Endothelial cell (in vitro differentiated cells): ENCODE measurements around the gene MAGED2. TPM values are rescaled to one million over a fixed set of nuclear protein-coding genes. Genes with fewer than 3 reads are reported as not detected.

Experiments
- DNase-seq: peaks from one replicate; pipeline ENCODE4 v3.0.0; 2021; ENCODE audit warnings: low spot score
- H3K27ac Mint-ChIP-seq: one replicate; pipeline ENCODE4 v1.8.0; 2021; ENCODE audit warnings: mixed read lengths, inconsistent platforms; ENCODE audit not compliant: unreplicated experiment
- H3K27me3 Mint-ChIP-seq: one replicate; pipeline ENCODE4 v1.8.0; 2021; ENCODE audit warnings: mild to moderate bottlenecking, moderate library complexity, mixed read lengths, inconsistent platforms; ENCODE audit not compliant: unreplicated experiment
- H3K36me3 Mint-ChIP-seq: one replicate; pipeline ENCODE4 v1.8.0; 2021; ENCODE audit warnings: mild to moderate bottlenecking, low read depth, mixed read lengths, inconsistent platforms; ENCODE audit not compliant: unreplicated experiment
- H3K4me1 Mint-ChIP-seq: one replicate; pipeline ENCODE4 v1.8.0; 2021; ENCODE audit warnings: mild to moderate bottlenecking, mixed read lengths, inconsistent platforms; ENCODE audit not compliant: unreplicated experiment
- H3K4me3 Mint-ChIP-seq: one replicate; pipeline ENCODE4 v1.8.0; 2021; ENCODE audit warnings: mild to moderate bottlenecking, mixed read lengths, inconsistent platforms; ENCODE audit not compliant: unreplicated experiment
- H3K9me3 Mint-ChIP-seq: one replicate; pipeline ENCODE4 v1.8.0; 2021; ENCODE audit warnings: mixed read lengths, inconsistent platforms; ENCODE audit not compliant: unreplicated experiment
- total RNA-seq: library from RNA; stranded (reverse); fragmentation: NEBNext Ultra II Directional; extraction: Animal tissue kit (Norgen Biotek cat#: 25700); gene quantifications from one replicate; pipeline ENCODE4 v1.2.1, GENCODE V29; 2021; ENCODE audit not compliant: unreplicated experiment
- TF ChIP-seq, protein P1 (sequence below): fragments of 200-600 bp; sonication (generic); IDR thresholded peaks from one replicate; pipeline ENCODE4 v1.5.0; 2021; ENCODE audit warnings: antibody characterized with exemption; ENCODE audit not compliant: unreplicated experiment

The MAGED2 gene
- total RNA-seq, 1 donor from 2014 or later, result 581 TPM

DNA sequence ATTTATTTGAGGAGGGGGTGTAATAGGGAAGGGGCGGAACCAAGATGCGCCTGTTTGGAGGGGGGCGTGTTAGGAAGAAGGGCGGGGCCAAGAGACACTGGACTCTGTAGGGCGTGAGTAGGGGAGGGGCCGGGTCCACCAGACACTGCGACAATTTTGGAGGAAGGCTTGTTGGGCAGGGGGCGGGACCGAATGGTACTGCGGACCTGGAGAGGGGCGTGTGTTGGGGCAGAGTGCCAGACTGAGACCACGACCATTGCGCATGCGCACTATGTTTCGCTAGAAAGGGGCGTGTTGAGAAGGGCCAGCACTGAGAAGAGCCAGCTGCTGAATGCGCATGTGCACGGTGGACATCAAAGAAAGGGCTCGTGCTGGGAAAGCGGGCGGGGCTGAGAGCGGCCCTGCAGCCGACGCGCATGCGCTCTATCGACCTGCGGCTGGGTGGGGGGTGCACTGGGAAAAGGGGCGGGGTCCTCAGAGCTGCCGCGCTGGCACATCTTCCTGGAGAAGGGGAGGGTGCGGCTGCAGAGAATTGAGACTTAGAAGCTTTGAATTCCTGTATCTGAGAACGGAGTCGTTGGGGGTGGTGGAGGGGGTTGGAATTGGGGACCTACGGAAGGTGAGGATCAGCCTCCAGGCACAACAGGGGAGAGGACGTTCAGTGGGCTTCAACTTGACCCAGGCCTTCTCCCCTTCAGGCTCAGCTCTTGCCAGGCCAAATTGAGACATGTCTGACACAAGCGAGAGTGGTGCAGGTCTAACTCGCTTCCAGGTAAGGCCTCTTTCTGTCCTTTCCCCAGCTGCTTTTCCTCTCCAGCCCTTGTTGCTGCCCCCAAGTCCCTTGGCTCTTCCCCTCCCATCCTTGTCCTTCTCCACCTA lies 1.3 kb downstream of the MAGED2 start:
- peak overlapping the region; percentile 99 for H3K4me3 Mint-ChIP-seq
- DNase-seq, result peak; percentile 85
- TF ChIP-seq, protein P1, sequence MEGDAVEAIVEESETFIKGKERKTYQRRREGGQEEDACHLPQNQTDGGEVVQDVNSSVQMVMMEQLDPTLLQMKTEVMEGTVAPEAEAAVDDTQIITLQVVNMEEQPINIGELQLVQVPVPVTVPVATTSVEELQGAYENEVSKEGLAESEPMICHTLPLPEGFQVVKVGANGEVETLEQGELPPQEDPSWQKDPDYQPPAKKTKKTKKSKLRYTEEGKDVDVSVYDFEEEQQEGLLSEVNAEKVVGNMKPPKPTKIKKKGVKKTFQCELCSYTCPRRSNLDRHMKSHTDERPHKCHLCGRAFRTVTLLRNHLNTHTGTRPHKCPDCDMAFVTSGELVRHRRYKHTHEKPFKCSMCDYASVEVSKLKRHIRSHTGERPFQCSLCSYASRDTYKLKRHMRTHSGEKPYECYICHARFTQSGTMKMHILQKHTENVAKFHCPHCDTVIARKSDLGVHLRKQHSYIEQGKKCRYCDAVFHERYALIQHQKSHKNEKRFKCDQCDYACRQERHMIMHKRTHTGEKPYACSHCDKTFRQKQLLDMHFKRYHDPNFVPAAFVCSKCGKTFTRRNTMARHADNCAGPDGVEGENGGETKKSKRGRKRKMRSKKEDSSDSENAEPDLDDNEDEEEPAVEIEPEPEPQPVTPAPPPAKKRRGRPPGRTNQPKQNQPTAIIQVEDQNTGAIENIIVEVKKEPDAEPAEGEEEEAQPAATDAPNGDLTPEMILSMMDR, result no peak
- H3K4me1 Mint-ChIP-seq, result peaks cover 20% of the 10 kb centered on the region
- H3K36me3 Mint-ChIP-seq, result peaks cover 29% of the 10 kb centered on the region
- no peaks in the 10 kb centered on the region for H3K9me3 Mint-ChIP-seq
- H3K27ac Mint-ChIP-seq, result peak overlapping the region; percentile 98
- peaks cover 8% of the 10 kb centered on the region for H3K27me3 Mint-ChIP-seq

DNA sequence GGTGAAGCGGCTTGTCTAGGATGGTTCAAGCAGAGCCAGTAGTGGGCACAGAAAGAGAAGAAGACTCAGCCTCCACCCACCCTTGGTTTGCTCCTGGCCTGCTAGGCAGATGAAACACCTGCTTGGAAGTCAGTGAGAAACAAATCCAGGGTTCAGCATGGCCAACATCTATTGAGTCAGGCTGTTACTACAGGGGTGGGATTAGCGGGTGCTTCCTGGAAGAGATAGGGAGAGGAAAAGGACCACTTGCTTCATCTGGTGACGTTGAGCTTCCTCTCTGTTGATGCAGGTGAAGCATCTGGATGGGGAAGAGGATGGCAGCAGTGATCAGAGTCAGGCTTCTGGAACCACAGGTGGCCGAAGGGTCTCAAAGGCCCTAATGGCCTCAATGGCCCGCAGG lies 3.0 kb downstream of the MAGED2 start:
- peaks cover 10% of the 10 kb centered on the region for H3K27me3 Mint-ChIP-seq
- no peaks in the 10 kb centered on the region for H3K9me3 Mint-ChIP-seq
- H3K27ac Mint-ChIP-seq, result no peak overlapping the region
- peaks cover 34% of the 10 kb centered on the region for H3K36me3 Mint-ChIP-seq
- peaks cover 20% of the 10 kb centered on the region for H3K4me1 Mint-ChIP-seq
- TF ChIP-seq, protein P1, result no peak
- DNase-seq, result no peak
- peak overlapping the region; percentile 69 for H3K4me3 Mint-ChIP-seq

DNA sequence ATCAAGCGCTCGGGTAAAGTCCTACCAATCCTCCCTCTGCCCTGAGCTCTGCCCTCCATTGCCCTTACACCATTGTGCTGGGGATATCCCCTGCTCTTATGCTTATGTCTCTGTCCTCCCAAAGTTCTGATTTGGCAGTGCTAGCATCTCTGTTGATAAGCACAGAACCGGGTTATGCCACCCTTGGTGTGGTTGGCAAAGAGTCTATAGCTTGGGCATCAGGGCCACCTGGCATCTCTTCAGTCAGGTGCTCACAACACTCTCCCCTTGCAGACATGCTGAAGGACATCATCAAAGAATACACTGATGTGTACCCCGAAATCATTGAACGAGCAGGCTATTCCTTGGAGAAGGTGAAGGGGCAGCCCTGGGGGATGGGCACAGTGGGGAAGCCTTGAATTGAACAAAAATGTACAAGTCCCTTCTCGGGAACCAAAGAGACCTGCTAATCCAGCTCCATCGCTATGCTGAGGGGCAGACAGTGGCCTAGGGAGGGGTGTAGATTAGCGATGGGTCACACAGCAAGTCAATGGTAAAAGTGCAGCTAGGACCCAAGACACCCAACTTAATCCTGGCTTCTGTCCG lies 3.8 kb downstream of the MAGED2 start:
- Mint-ChIP-seq H3K9me3 (no peaks in the 10 kb centered on the region), H3K27me3 (peaks cover 11% of the 10 kb centered on the region), H3K4me3 (peak overlapping the region; percentile 59), H3K36me3 (peaks cover 43% of the 10 kb centered on the region), H3K27ac (no peak overlapping the region), H3K4me1 (peaks cover 28% of the 10 kb centered on the region)
- TF ChIP-seq, protein P1, result no peak
- no peak for DNase-seq

DNA sequence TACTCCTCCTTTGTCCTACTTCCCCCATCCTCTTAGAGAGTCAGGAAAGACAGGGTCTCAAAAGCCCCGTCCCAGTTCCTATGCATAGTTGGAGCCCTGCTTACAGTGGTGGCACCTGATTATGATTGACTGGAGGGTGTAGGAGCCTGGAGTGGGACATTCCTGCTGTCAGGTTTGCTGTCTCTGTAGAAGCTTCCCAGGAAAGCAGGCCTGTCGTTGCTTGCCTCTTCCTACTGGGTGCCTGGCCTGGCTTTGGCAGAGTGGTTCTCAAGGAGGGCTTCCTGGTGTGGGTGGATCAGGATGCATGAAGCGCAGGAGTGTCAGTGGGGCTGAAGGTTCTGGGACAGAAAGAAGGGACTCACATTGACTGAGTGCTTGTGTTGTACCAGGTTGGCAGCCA lies 4.8 kb downstream of the MAGED2 start:
- DNase-seq, result no peak
- Mint-ChIP-seq H3K4me3 (no peak overlapping the region), H3K27me3 (peaks cover 11% of the 10 kb centered on the region), H3K36me3 (peaks cover 47% of the 10 kb centered on the region), H3K9me3 (no peaks in the 10 kb centered on the region), H3K27ac (no peak overlapping the region), H3K4me1 (peaks cover 30% of the 10 kb centered on the region)
- TF ChIP-seq, protein P1, result no peak
